Measurements from ENCODE around the gene UBE2E3.
"Not testable (repeated sequence)": the region's sequence is repeated elsewhere in the genome, so short reads cannot be mapped to it uniquely, and the experiment has no call there.

UBE2E3 gene

GRCh38 chr2:181037922-181038321, 57.5 kb downstream of the UBE2E3 start:
- DNase-seq: no peak

- DNase-seq: peak; percentile 22
These were observed 58.4 kb downstream of the UBE2E3 start for GRCh38 chr2:181038796-181039195.

- not testable (repeated sequence) for DNase-seq
These were observed 60.4 kb downstream of the UBE2E3 start for GRCh38 chr2:181040839-181041238.

- no peak for DNase-seq
These were observed 61.3 kb downstream of the UBE2E3 start for GRCh38 chr2:181041661-181042060.

- no peak for DNase-seq
These were observed 62.3 kb downstream of the UBE2E3 start for GRCh38 chr2:181042706-181043105.

GRCh38 chr2:181046833-181047232, 66.4 kb downstream of the UBE2E3 start:
- no peak for DNase-seq

GRCh38 chr2:181047829-181048228, 67.4 kb downstream of the UBE2E3 start:
- DNase-seq: no peak

- DNase-seq: no peak
These were observed 71.6 kb downstream of the UBE2E3 start for GRCh38 chr2:181051861-181052522.

GRCh38 chr2:181052523-181052891, 72.1 kb downstream of the UBE2E3 start:
- DNase-seq: no peak

GRCh38 chr2:181054256-181054655, 73.9 kb downstream of the UBE2E3 start:
- no peak for DNase-seq

- DNase-seq: no peak
These were observed 74.4 kb downstream of the UBE2E3 start for GRCh38 chr2:181054843-181055242.

- no peak for DNase-seq
These were observed 78.2 kb downstream of the UBE2E3 start for GRCh38 chr2:181058378-181059269.

GRCh38 chr2:181063696-181064095, 83.3 kb downstream of the UBE2E3 start:
- no peak for DNase-seq

- no peak for DNase-seq
These were observed 85.1 kb downstream of the UBE2E3 start for GRCh38 chr2:181065458-181065857.

- no peak for DNase-seq
These were observed 85.9 kb downstream of the UBE2E3 start for GRCh38 chr2:181066333-181066732.

GRCh38 chr2:181070119-181070835, 89.9 kb downstream of the UBE2E3 start:
- DNase-seq: no peak

- no peak for DNase-seq
These were observed 90.4 kb downstream of the UBE2E3 start for GRCh38 chr2:181070836-181071200.

- no peak for DNase-seq
These were observed 92.3 kb downstream of the UBE2E3 start for GRCh38 chr2:181072486-181073235.

GRCh38 chr2:181073896-181074295, 93.5 kb downstream of the UBE2E3 start:
- no peak for DNase-seq

- DNase-seq: no peak
These were observed 94.1 kb downstream of the UBE2E3 start for GRCh38 chr2:181074457-181074856.

- DNase-seq: no peak
These were observed 96.3 kb downstream of the UBE2E3 start for GRCh38 chr2:181076658-181077057.

- DNase-seq: no peak
These were observed 96.8 kb downstream of the UBE2E3 start for GRCh38 chr2:181077128-181077709.

GRCh38 chr2:181083140-181083539, 102.7 kb downstream of the UBE2E3 start:
- no peak for DNase-seq

Measured in NCI-H526 treated with DMSO at 0.1 percent for 48 hours (cell line).